GM18858 (cell line): ENCODE results near the gene PF4V1.

Experiments
- ATAC-seq: cut with Tn5 transposase; IDR thresholded peaks from one replicate; pipeline ENCODE4 v1.9.1; 2021; ENCODE audit not compliant: unreplicated experiment

PF4V1 gene

GRCh38 chr4:73844806-73845205 is 8.3 kb upstream of the PF4V1 start:
- no peak for ATAC-seq

GRCh38 chr4:73847526-73848182 is 5.4 kb upstream of the PF4V1 start:
- ATAC-seq: no peak

- no peak for ATAC-seq
Observed at GRCh38 chr4:73848183-73848777, 4.8 kb upstream of the PF4V1 start.

- no peak for ATAC-seq
Observed at GRCh38 chr4:73850261-73850970, 2.7 kb upstream of the PF4V1 start.

- ATAC-seq: no peak
Observed at GRCh38 chr4:73851293-73851692, 1.8 kb upstream of the PF4V1 start.

GRCh38 chr4:73852771-73853170 is 325 bp upstream of the PF4V1 start:
- no peak for ATAC-seq

- no peak for ATAC-seq
Observed at GRCh38 chr4:73853718-73854473, 800 bp downstream of the PF4V1 start.

- ATAC-seq: no peak
Observed at GRCh38 chr4:73855406-73855805, 2.3 kb downstream of the PF4V1 start.

- no peak for ATAC-seq
Observed at GRCh38 chr4:73856518-73856917, 3.4 kb downstream of the PF4V1 start.

- no peak for ATAC-seq
Observed at GRCh38 chr4:73859614-73860088, 6.6 kb downstream of the PF4V1 start.

GRCh38 chr4:73860181-73860580 is 7.1 kb downstream of the PF4V1 start:
- ATAC-seq: no peak

GRCh38 chr4:73860917-73861316 is 7.8 kb downstream of the PF4V1 start:
- no peak for ATAC-seq

- ATAC-seq: no peak
Observed at GRCh38 chr4:73862322-73862721, 9.2 kb downstream of the PF4V1 start.

GRCh38 chr4:73864365-73864764 is 11.3 kb downstream of the PF4V1 start:
- ATAC-seq: no peak

- ATAC-seq: no peak
Observed at GRCh38 chr4:73864961-73865360, 11.9 kb downstream of the PF4V1 start.

- ATAC-seq: no peak
Observed at GRCh38 chr4:73865431-73866096, 12.5 kb downstream of the PF4V1 start.

GRCh38 chr4:73866246-73866645 is 13.2 kb downstream of the PF4V1 start:
- ATAC-seq: no peak

- ATAC-seq: no peak
Observed at GRCh38 chr4:73867783-73868182, 14.7 kb downstream of the PF4V1 start.

GRCh38 chr4:73868206-73869129 is 15.4 kb downstream of the PF4V1 start:
- no peak for ATAC-seq
